NOMO-1 (cell line): ENCODE measurements around the gene CTU2.
"Not testable (repeated sequence)": the region's sequence is repeated elsewhere in the genome, so short reads cannot be mapped to it uniquely, and the experiment has no call there.

ENCODE experiments used
- DNase-seq, 2 experiments: peaks; one replicate each; lab custom pipeline; 2025; ENCODE audit not compliant: unreplicated experiment in 2 of 2; lab: John Stamatoyannopoulos, UW

Gene CTU2

GRCh38 chr16:88706229-88706964 lies at the start of gene CTU2, which contains the start of gene RNF166:
CTU2 (plus strand) TSS chr16:88706503; CDS start chr16:88706531, 28 bp downstream.
RNF166 (minus strand) TSS chr16:88706408; CDS start chr16:88706325, 83 bp downstream.
- peak; percentile 79 for DNase-seq

DNA sequence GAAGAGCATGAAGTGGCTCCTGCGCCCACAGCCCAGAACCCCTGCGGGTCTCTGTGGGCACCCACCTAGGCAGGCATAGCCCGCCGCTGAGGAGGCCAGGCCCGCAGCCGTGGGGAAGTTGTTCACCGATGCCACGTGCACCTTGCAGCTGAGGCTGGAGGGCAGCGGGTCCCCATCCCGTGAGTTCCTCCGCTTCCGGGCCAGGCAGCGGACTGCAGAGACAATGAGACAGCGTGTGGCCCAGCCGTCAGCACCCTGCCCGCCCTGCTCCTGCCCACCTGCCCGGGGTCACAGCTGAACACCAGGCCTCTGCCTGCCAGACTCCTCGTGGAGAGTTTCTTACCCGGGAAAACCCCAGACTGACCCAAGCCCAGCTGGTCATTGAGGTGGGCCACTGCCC lies 48.9 kb upstream of the CTU2 start:
- DNase-seq, result no peak

GRCh38 chr16:88658714-88659113 lies 47.6 kb upstream of the CTU2 start:
- DNase-seq, result no peak

DNA sequence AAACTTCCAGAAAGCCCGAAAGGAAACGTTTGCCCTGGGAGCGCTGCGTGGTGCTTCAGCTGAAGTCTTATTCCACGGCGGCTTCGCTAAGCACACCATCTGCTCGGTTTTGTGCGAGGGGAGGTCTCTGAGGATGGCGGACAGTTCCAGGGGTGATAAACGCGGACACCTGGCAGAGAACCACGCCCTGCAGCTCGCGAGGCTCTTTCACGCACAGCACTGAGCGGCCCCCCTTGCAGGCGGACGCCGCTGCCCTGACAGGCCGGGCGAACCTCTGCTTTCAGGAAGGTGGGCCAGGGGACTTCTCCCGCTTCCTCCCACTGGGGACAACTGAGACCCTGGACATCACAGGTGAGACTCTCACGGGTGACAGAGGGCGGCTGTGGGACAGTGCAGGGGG lies 47.1 kb upstream of the CTU2 start:
- no peak for DNase-seq

- no peak for DNase-seq
Observed at GRCh38 chr16:88661468-88661867, 44.8 kb upstream of the CTU2 start.

DNA sequence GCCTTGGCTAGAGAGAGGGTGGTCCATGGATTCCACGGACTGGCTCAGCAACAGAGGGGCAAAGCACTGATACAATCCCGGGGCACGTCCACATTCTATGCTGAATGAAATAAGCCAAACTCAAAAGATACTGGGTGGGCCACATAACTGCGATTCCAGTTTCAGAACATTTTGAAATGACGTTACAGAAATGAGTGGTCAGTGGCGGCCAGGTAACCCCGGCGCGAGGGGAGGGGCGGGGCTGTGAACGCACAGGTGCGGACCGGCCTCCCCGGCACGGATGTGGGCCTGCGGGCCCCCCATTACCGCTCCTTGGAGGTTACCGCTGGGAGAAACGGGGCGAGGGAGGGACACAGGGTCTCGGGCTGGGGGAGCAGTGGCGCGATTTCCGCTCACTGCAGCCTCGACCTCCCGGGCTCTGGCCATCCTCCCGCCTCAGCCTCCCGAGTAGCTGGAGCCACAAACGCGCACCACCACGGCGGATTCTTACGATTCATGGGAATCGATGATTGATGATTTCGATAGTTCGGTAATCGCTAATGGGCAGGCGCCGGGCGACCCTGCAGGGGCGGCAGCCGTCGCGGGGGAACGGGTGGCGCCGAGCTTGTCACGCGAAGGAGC lies 44.0 kb upstream of the CTU2 start:
- no peak for DNase-seq

DNA sequence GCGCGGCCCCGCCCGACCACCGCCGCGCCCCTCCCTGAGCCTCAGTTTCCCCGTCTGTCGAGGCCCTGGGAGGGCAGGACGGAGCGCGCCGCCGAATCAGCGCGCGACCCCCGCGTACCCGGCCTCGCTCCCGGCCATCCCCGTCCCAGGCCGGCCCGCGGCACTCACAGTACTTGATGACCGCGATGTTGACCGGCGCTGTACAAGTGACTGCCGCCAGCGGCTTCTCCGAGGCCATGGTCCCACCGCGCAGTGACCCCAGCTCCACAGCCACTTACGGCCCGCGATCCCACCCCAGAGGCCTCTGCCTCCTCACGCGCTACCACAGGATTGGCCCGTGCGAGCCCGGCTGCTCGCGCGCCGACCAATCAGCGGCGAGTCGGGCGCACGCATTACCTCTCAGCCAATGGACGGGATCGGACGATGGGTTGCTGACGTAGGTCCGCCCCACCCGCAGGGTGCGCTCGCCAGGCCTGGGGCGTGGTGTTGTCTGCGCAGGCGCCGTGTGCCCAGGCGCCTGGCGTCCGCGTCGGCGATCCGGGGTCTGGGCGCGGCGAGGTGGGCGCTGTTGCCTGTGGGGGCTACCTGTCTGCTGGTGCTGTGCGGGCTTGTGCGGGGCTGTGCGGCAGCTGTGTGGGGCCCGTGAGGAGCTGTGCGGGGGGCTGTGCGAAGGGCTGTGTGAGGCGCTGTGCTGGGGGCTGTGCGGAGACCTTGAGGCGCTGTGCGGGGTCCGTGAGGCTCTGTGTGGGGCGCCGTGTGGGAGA lies 43.3 kb upstream of the CTU2 start, which contains the start of gene MVD:
MVD (minus strand) TSS at position 249 of the 764 bp plus-strand sequence; CDS start at position 238, 11 bp downstream.
- peak; percentile 97 to 99 for DNase-seq

GRCh38 chr16:88665148-88665547 lies 41.2 kb upstream of the CTU2 start:
- no peak for DNase-seq

- no peak for DNase-seq
Observed at GRCh38 chr16:88665570-88665969, 40.7 kb upstream of the CTU2 start.

DNA sequence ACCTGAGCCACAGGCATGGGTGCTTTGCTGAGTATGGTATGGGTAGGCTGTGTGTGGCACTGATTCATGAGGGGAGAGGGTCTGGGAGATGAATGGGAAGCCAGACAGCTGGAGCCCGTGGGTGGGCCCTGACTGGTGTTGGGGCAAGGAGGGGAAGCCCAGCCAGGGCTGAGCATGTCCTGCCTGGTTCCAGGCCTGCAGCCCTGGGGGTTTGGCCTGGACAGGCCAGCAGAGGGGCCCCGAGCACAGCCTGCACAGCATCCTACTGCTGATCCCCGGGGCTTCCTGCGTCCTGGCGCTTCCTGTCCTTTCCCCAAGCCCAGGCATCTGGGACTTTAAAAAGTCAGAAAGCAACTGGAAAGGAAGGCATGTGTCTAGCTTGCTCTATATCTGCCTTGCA lies 38.8 kb upstream of the CTU2 start:
- DNase-seq, result no peak

GRCh38 chr16:88669493-88669892 lies 36.8 kb upstream of the CTU2 start:
- DNase-seq, result not testable (repeated sequence)

DNA sequence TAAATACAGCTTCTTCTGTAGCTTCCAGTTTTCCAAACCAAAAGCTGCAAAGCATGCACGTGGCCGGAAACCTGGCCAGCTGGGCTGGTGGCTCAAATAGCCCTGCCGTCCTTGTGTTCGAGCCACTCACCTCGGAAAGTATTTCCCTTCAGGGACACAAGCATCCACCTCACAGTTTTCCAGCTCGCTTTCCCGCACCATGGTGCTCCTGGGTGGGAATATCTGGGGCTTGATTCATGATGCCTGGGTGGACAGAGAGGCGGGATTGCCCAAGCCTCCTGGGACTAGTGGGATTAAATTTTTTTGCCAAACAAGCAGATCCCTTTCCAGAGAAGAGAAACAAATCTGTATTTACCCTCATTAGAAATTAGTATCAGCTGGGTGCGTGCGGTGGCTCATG lies 36.3 kb upstream of the CTU2 start:
- DNase-seq, result no peak

GRCh38 chr16:88671806-88672205 lies 34.5 kb upstream of the CTU2 start:
- DNase-seq, result no peak

- no peak for DNase-seq
Observed at GRCh38 chr16:88672776-88673175, 33.5 kb upstream of the CTU2 start.

DNA sequence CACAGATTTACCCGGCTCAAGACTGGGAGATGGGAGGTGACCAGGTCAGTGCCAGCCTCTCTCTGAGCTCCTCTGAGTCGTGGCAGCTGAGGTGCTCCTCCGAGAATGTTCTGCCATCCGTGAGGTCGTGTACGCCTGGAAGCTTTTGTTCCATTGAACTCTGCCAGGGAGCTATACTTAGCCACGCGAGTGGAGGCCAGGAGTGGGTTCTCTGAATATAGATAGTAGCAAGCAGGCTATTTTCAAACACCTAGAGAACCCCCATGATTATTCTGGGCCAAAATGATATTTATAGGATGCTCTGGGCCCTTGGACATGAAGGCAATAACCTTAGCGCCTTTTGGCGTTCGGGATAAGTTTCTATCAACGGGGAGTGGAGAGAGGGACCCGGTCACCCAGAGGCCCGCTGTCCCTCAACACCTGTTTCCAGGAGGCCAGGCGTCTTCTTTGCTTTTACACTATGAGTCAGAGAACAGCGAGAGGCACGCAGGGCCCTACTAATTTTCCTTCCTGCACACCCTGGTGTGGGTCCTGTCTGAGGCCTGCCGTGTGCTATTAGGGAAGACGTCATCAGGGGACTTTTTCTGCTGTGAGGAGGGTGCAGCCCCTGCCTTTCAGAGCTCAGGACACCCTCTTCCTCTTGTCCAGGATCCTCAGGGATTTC lies 32.5 kb upstream of the CTU2 start:
- no peak for DNase-seq

- DNase-seq, result no peak
Observed at GRCh38 chr16:88676502-88677242, 29.6 kb upstream of the CTU2 start.

DNA sequence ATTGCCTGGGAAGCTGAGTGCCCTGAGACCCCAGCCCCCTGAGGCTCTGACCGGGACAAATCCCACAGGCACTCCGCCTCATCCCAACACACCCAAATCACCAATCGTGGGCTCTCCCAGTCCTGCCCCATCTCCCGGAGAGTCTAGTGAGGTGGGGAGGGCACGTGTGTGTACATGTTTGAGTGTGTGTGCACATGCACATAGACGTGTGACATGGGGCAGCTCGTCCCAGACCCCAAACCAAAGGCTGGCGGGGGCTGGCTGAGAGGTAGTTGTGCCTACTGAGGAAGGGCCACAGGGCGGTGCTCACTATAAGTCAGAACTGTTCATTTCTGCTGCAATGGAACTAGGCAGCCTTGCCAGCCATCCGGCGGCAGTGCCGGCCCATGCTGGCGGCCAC lies 28.6 kb upstream of the CTU2 start:
- no peak for DNase-seq

DNA sequence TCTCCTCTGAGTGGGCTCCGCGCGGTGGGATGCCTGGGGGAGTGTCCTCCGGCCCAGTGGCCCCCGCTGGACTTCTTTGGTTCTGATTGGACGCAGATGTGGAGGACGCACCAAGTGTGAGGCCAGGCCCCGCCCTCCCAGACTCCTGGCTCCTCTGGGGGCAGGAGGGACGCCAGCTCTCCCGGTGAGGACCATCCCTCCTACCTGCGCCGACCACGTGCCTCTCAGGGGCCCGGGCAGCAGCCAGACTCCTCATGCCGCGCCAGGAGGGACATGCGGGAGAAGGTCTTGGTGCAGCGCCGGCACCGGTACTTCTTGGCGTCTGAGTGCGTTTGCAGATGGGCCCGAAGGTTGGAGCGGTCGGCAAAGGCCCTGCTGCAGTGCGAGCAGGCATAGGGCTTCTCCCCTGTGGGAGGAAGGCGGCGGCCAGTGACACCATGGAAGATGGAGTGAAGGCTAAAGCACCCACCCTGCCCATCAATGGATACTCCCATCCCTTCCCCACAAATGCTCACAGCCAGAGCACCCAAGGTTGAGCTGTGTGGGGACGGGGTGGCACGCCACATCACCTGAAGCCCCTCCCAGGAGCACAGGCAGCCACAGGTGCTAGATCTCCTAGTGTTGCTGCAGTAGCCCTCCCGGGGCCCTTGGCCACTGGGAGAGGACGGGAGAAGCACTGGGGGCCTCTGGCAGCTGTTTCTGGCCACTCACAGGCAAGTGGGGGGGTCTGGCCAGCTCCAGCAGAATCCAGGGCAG lies 27.9 kb upstream of the CTU2 start:
- DNase-seq, result no peak

DNA sequence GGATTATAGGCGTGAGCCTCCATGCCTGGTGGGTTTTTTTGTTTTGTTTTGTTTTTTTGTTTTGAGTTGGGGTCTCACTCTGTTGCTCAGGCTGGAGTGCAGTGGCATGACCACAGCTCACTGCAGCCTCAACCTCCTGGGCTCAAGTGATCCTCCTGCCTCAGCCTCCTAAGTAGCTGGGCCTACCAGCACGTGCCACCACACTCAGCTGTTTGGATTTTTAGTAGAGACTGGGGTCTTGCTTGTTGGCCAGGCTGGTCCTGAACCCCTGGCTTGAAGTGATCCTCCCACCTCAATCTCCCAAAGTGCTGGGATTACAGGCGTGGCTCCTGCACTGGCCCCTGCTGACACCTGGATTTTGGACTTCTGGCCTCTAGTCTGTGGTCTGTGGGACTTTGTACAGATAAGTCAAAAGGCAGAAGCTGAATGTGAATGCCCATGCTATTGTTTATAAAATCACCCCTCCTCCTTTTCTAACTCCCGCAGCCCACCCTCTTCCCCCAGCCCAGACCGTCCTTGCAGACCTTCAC lies 25.7 kb upstream of the CTU2 start:
- no peak for DNase-seq
